Trophoblast cell (in vitro differentiated cells and primary cell): ENCODE data around the gene GPR65.

Source experiments
- DNase-seq, 2 donors: peaks; one replicate each; pipeline ENCODE4 v3.0.0-alpha.2; 2016
- H2AFZ ChIP-seq: 2 replicates; pipeline ENCODE4 v1.6.1; 2013; ENCODE audit warnings: low read length, moderate library complexity, mild to moderate bottlenecking; ENCODE audit not compliant: insufficient read depth, poor library complexity
- H2AK5ac ChIP-seq: 2 replicates; pipeline ENCODE4 v1.6.1; 2013; ENCODE audit warnings: mild to moderate bottlenecking, low read length
- H2BK120ac ChIP-seq: 2 replicates; pipeline ENCODE4 v1.6.1; 2013; ENCODE audit warnings: low read length, mild to moderate bottlenecking, moderate library complexity; ENCODE audit not compliant: insufficient read depth, poor library complexity
- H2BK12ac ChIP-seq: 2 replicates; pipeline ENCODE4 v1.6.1; 2013; ENCODE audit warnings: mild to moderate bottlenecking, low read length, moderate library complexity
- H2BK5ac ChIP-seq: 2 replicates; pipeline ENCODE4 v1.6.1; 2013; ENCODE audit warnings: low read length, low read depth, moderate library complexity, mild to moderate bottlenecking; ENCODE audit not compliant: poor library complexity
- H3K14ac ChIP-seq: 2 replicates; pipeline ENCODE4 v1.6.1; 2013; ENCODE audit warnings: mild to moderate bottlenecking, low read length
- H3K18ac ChIP-seq: 2 replicates; pipeline ENCODE4 v1.6.1; 2013; ENCODE audit warnings: mild to moderate bottlenecking, low read length
- H3K23ac ChIP-seq: 2 replicates; pipeline ENCODE4 v1.6.1; 2013; ENCODE audit warnings: low read length
- H3K27ac ChIP-seq: 2 replicates; pipeline ENCODE4 v1.5.1; 2013; ENCODE audit warnings: low read depth, mild to moderate bottlenecking, inconsistent platforms, low read length, moderate library complexity
- H3K27me3 ChIP-seq: 2 replicates; pipeline ENCODE4 v1.6.1; 2013; ENCODE audit warnings: inconsistent platforms, mild to moderate bottlenecking, low read length, moderate library complexity; ENCODE audit not compliant: insufficient read depth
- H3K36me3 ChIP-seq, 2 experiments: 1 replicate in 1 of 2; 2 replicates in 1 of 2; pipeline ENCODE4 v1.6.1; 2013; ENCODE audit warnings: low read length in 2 of 2, mild to moderate bottlenecking in 2 of 2, moderate library complexity in 1 of 2; ENCODE audit not compliant: insufficient read depth in 2 of 2, control insufficient read depth in 1 of 2
- H3K4ac ChIP-seq: 2 replicates; pipeline ENCODE4 v1.6.1; 2013; ENCODE audit warnings: low read depth, mild to moderate bottlenecking, low read length, moderate library complexity
- H3K4me1 ChIP-seq, 2 experiments: 1 replicate in 1 of 2; 2 replicates in 1 of 2; pipeline ENCODE4 v1.6.1; 2013; ENCODE audit warnings: low read length in 2 of 2, mild to moderate bottlenecking in 2 of 2, moderate library complexity in 1 of 2; ENCODE audit not compliant: insufficient read depth in 2 of 2, control insufficient read depth in 1 of 2
- H3K4me2 ChIP-seq: 2 replicates; pipeline ENCODE4 v1.6.1; 2013; ENCODE audit warnings: inconsistent platforms, mild to moderate bottlenecking, low read length, moderate library complexity
- H3K4me3 ChIP-seq: 2 replicates; pipeline ENCODE4 v1.5.1; 2013; ENCODE audit warnings: mild to moderate bottlenecking, low read depth, low read length, inconsistent platforms
- H3K79me1 ChIP-seq: one replicate; pipeline ENCODE4 v1.6.1; 2013; ENCODE audit warnings: low read length
- H3K79me2 ChIP-seq: 2 replicates; pipeline ENCODE4 v1.6.1; 2013; ENCODE audit warnings: low read length, mild to moderate bottlenecking; ENCODE audit not compliant: control insufficient read depth, insufficient read depth, poor library complexity
- H3K9ac ChIP-seq: 2 replicates; pipeline ENCODE4 v1.6.1; 2013; ENCODE audit warnings: mild to moderate bottlenecking, low read length
- H3K9me3 ChIP-seq: 2 replicates; pipeline ENCODE4 v1.6.1; 2013; ENCODE audit warnings: low read depth, mild to moderate bottlenecking, control low read depth, inconsistent platforms, low read length; ENCODE audit not compliant: insufficient read depth
- H4K12ac ChIP-seq: 2 replicates; pipeline ENCODE4 v1.6.1; 2013; ENCODE audit warnings: low read depth, mild to moderate bottlenecking, low read length, moderate library complexity
- H4K8ac ChIP-seq: 2 replicates; pipeline ENCODE4 v1.6.1; 2013; ENCODE audit warnings: low read depth, mild to moderate bottlenecking, low read length, moderate library complexity
- H4K91ac ChIP-seq: one replicate; pipeline ENCODE4 v1.6.1; 2013; ENCODE audit warnings: low read depth, mild to moderate bottlenecking, low read length, moderate library complexity
- WGBS: extraction: QIAGEN DNeasy Blood & Tissue Kit; methylation state at CpG from one replicate; pipeline ENCODE4 v1.1.7; 2013; ENCODE audit warnings: missing lambda C conversion rate; ENCODE audit not compliant: insufficient read length, insufficient coverage; ENCODE audit errors: extremely low coverage; 5-methylcytosine and 5-hydroxymethylcytosine counted together

The GPR65 gene

GRCh38 chr14:88025313-88025712 lies 20.4 kb downstream of the GPR65 start:
- Histone ChIP-seq H3K9ac (no peak overlapping the region), H3K4me2 (no peak overlapping the region), H4K12ac (no peak overlapping the region), H3K79me1 (no peaks in the 10 kb centered on the region), H4K8ac (no peak overlapping the region), H3K4me3 (no peak overlapping the region), H3K14ac (no peak overlapping the region), H2AFZ (no peak overlapping the region), H4K91ac (no peak overlapping the region), H3K18ac (no peak overlapping the region), H3K36me3 (no peaks in the 10 kb centered on the region), H3K4ac (no peak overlapping the region), H3K23ac (no peak overlapping the region), H3K9me3 (no peaks in the 10 kb centered on the region), H3K27ac (no peak overlapping the region), H2BK12ac (no peak overlapping the region), H2AK5ac (no peak overlapping the region), H3K4me1 (no peaks in the 10 kb centered on the region), H3K79me2 (no peaks in the 10 kb centered on the region), H2BK5ac (no peak overlapping the region), H3K27me3 (no peaks in the 10 kb centered on the region), H2BK120ac (no peak overlapping the region)
- WGBS: no CpG with 5 or more reads among the region's 3 CpGs
- DNase-seq: no peak

- Histone ChIP-seq H3K27me3 (no peaks in the 10 kb centered on the region), H3K4me1 (no peaks in the 10 kb centered on the region), H3K4ac (no peak overlapping the region), H3K9ac (no peak overlapping the region), H2AK5ac (no peak overlapping the region), H3K14ac (no peak overlapping the region), H3K79me1 (no peaks in the 10 kb centered on the region), H4K12ac (no peak overlapping the region), H3K9me3 (no peaks in the 10 kb centered on the region), H3K23ac (no peak overlapping the region), H2BK12ac (no peak overlapping the region), H2BK5ac (no peak overlapping the region), H3K79me2 (no peaks in the 10 kb centered on the region), H4K91ac (no peak overlapping the region), H3K27ac (no peak overlapping the region), H3K36me3 (no peaks in the 10 kb centered on the region), H3K18ac (no peak overlapping the region), H2AFZ (no peak overlapping the region), H2BK120ac (no peak overlapping the region), H3K4me3 (no peak overlapping the region), H3K4me2 (no peak overlapping the region), H4K8ac (no peak overlapping the region)
- DNase-seq: no peak
- WGBS: no CpG with 5 or more reads among the region's 2 CpGs
These were observed 22.0 kb downstream of the GPR65 start for GRCh38 chr14:88026890-88027289.

- Histone ChIP-seq H4K91ac (no peak overlapping the region), H3K79me1 (no peaks in the 10 kb centered on the region), H2AK5ac (no peak overlapping the region), H3K23ac (no peak overlapping the region), H2BK120ac (no peak overlapping the region), H3K9me3 (no peaks in the 10 kb centered on the region), H3K18ac (no peak overlapping the region), H3K27ac (no peak overlapping the region), H2AFZ (no peak overlapping the region), H3K14ac (no peak overlapping the region), H3K36me3 (no peaks in the 10 kb centered on the region), H3K9ac (no peak overlapping the region), H4K12ac (no peak overlapping the region), H2BK5ac (no peak overlapping the region), H3K4me2 (no peak overlapping the region), H3K4me1 (no peaks in the 10 kb centered on the region), H4K8ac (no peak overlapping the region), H3K4me3 (no peak overlapping the region), H3K79me2 (no peaks in the 10 kb centered on the region), H2BK12ac (no peak overlapping the region), H3K4ac (no peak overlapping the region), H3K27me3 (no peaks in the 10 kb centered on the region)
- no CpG with 5 or more reads among the region's 2 CpGs for WGBS
- DNase-seq: no peak
These were observed 24.6 kb downstream of the GPR65 start for GRCh38 chr14:88029500-88029899.

GRCh38 chr14:88030079-88030478 lies 25.1 kb downstream of the GPR65 start:
- Histone ChIP-seq H4K12ac (no peak overlapping the region), H3K9me3 (no peaks in the 10 kb centered on the region), H3K79me1 (no peaks in the 10 kb centered on the region), H2BK120ac (no peak overlapping the region), H2BK5ac (no peak overlapping the region), H3K4me2 (no peak overlapping the region), H4K8ac (no peak overlapping the region), H3K4me3 (no peak overlapping the region), H3K4ac (no peak overlapping the region), H2BK12ac (no peak overlapping the region), H2AK5ac (no peak overlapping the region), H3K9ac (no peak overlapping the region), H3K79me2 (no peaks in the 10 kb centered on the region), H3K18ac (no peak overlapping the region), H3K4me1 (no peaks in the 10 kb centered on the region), H2AFZ (no peak overlapping the region), H3K14ac (no peak overlapping the region), H4K91ac (no peak overlapping the region), H3K36me3 (no peaks in the 10 kb centered on the region), H3K27me3 (no peaks in the 10 kb centered on the region), H3K23ac (no peak overlapping the region), H3K27ac (no peak overlapping the region)
- DNase-seq: no peak
- WGBS: no CpG with 5 or more reads among the region's 1 CpG
